ENCODE data around the gene AHRR. TPM values are rescaled to one million over a fixed set of nuclear protein-coding genes. Genes with fewer than 3 reads are reported as not detected.

AHRR gene
- total RNA-seq, 6 experiments from 2014 or later, result 30.9 to 55.7 (median 51.9) TPM

DNA sequence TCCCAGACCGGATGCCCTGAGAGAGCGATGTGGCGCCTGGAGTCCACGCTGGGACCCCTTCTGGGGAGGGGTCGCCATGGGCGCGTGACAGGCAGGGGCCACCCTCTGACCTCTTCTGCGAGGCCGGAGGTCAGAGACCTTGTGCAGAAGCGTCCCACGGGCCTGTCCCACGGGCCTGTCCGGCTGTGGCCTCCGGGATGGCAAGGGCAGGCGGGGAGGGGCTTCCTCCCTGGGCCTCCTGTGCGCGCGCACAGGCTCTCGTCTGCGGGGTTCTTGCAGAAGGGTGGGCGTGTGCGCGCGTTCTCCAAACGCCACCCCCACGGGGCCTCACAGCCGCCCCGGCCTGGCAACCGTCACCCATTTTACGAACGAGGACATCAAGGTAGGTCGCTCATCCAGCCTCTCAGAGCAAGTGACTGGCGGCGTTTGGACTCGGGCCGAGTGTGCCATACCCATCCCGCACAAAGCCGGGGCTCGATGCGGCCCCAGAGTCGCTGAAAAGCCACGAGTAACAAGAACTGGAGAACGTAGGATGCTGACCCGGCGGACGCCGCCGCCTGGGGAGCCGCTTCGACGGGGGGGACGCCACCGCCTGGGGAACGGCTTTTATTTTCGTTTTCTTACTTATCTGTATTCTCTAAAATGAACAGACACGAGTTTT, 897 bp downstream of the AHRR start:
- Mint-ChIP-seq H3K27me3 (ENCODE audit: insufficient read depth) (peaks cover 5% of the 10 kb centered on the region), H3K36me3 (ENCODE audit: low read depth) (peaks cover 31% of the 10 kb centered on the region), H3K9me3 (no peaks in the 10 kb centered on the region), H3K4me3 (peak overlapping the region; percentile 87), H3K4me1 (ENCODE audit: low read depth) (peaks cover 41% of the 10 kb centered on the region), H3K27ac (peak overlapping the region; percentile 61)
- no peak for TF ChIP-seq CTCF (IDR thresholded peaks at IDR 0.05)
- DNase-seq, result peak; percentile 15

- H3K4me1 Mint-ChIP-seq (ENCODE audit: low read depth), result peaks cover 47% of the 10 kb centered on the region
- peak overlapping the region; percentile 61 for H3K27ac Mint-ChIP-seq
- H3K27me3 Mint-ChIP-seq (ENCODE audit: insufficient read depth), result peaks cover 5% of the 10 kb centered on the region
- peak overlapping the region; percentile 87 for H3K4me3 Mint-ChIP-seq
- no peak for DNase-seq
- peaks cover 32% of the 10 kb centered on the region for H3K36me3 Mint-ChIP-seq (ENCODE audit: low read depth)
- H3K9me3 Mint-ChIP-seq, result no peaks in the 10 kb centered on the region
- TF ChIP-seq CTCF (IDR thresholded peaks at IDR 0.05), result no peak
Observed at GRCh38 chr5:322942-323879, 1.7 kb downstream of the AHRR start.

DNA sequence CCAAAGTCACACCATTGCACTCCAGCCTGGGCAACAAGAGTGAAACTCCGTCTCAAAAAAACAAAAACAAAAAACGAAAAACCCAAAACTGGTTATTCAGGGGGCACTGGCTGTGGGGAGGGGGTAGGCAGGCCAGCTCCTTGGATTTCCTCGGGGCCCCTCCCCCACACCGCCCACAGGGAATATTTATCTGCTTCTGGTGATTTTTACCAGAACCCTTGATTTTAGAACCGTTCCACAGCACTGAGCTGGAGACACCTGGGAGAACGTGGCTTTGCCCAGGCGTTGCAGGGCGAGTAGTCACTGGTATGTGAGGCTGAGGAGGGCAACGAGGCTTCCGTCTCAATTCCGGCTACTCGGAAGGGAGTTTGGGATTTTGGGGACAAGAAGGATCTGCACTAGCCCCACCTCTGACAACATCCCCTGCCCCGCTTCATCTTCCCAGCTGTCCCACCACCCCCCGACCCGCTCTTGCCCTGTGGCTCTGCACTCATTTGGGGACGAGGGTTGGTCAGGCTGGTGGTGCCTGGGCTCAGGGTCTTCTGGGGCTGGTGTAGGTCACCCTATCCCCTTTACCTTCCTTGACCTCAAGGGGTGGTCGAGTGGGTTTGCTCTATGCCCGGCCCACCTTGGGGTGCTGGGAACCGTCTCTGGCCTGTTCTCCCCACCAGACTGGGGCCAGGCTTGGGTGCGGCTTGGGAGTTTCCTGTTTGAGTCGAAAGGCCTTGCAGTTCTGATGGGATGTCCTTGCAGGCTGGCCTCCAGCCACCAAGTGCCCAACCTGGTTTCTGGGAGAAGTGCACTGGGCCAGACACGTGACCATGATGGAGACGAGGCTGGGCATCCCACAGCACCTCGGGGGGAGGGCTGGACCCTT, 3.5 kb downstream of the AHRR start:
- no peak for DNase-seq
- Mint-ChIP-seq H3K4me1 (ENCODE audit: low read depth) (peaks cover 61% of the 10 kb centered on the region), H3K4me3 (no peak overlapping the region), H3K27ac (no peak overlapping the region; the same call in 1 of the 2 replicates), H3K36me3 (ENCODE audit: low read depth) (peaks cover 39% of the 10 kb centered on the region), H3K9me3 (no peaks in the 10 kb centered on the region), H3K27me3 (ENCODE audit: insufficient read depth) (no peaks in the 10 kb centered on the region; the same call in 1 of the 2 replicates)
- TF ChIP-seq CTCF (IDR thresholded peaks at IDR 0.05), result no peak

DNA sequence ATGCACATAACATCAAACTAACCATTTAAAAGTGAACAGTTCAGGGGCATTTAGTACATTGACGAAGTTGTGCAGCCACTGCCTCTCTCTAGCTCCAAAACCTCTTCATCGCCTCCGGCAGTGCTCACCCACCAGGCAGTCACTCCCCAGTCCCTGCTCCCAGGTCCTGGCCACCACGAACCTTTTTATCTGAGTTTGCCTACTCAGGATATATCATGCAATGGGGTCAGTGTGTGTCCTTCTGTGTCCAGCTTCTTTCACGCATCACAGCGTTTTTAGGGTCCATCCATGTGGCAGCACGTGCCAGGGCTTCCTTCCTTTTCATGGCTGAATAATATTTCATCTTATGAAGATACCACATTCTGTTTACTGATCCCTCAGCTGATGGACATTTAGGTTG, 4.6 kb downstream of the AHRR start:
- Mint-ChIP-seq H3K36me3 (ENCODE audit: low read depth) (peaks cover 39% of the 10 kb centered on the region), H3K27ac (no peak overlapping the region; the same call in 1 of the 2 replicates), H3K9me3 (no peaks in the 10 kb centered on the region), H3K4me3 (no peak overlapping the region), H3K27me3 (ENCODE audit: insufficient read depth) (no peaks in the 10 kb centered on the region; the same call in 1 of the 2 replicates), H3K4me1 (ENCODE audit: low read depth) (peaks cover 65% of the 10 kb centered on the region)
- DNase-seq, result no peak
- no peak for TF ChIP-seq CTCF (IDR thresholded peaks at IDR 0.05)

DNA sequence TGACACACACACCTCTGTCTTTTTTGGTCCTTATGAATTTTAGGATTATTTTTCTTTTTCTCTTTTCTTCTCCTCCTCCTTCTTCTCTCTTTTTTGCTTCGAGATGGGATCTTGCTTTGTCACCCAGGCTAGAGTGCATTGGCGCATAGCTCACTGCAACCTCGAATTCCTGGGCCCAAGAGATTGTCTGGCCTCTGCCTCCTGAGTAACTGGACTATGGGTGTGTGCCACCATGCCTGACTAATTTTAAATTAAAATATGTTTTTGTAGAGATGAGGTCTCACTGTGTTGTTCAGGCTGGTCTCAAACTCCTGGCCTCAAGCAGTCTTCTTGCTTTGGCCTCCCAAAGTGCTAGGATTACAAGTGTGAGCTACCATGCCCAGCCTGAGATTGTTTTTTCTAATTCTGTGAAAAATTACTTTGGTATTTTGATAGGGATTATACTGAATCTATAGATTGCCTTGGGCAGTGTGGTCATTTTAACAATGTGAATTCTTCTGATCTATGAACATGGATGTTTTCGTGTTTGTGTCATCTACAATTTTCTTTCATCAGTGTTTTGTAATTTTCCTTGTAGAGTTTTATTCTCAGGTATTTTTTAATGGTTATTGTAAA, 7.7 kb downstream of the AHRR start:
- no peak for TF ChIP-seq CTCF (IDR thresholded peaks at IDR 0.05)
- no peaks in the 10 kb centered on the region for H3K9me3 Mint-ChIP-seq
- H3K4me3 Mint-ChIP-seq, result peak overlapping the region; percentile 76
- H3K4me1 Mint-ChIP-seq (ENCODE audit: low read depth), result peaks cover 79% of the 10 kb centered on the region
- peak overlapping the region; percentile 85 for H3K27ac Mint-ChIP-seq
- H3K27me3 Mint-ChIP-seq (ENCODE audit: insufficient read depth), result no peaks in the 10 kb centered on the region; the same call in 1 of the 2 replicates
- peaks cover 30% of the 10 kb centered on the region for H3K36me3 Mint-ChIP-seq (ENCODE audit: low read depth)
- DNase-seq, result peak; percentile 76

Data from HFFc6 (cell line).